Measurements from ENCODE around the gene RADIL. TPM values are rescaled to one million over a fixed set of nuclear protein-coding genes. Genes with fewer than 3 reads are reported as not detected.

Gene RADIL
- polyA plus RNA-seq, 1 donor (not counting 4 experiments of a cell fraction or from before 2014, with no cell fraction given), result not detected

GRCh38 chr7:4828720-4829383, 54.7 kb downstream of the RADIL start:
- no peak overlapping the region for H3K9ac ChIP-seq (ENCODE audit: control insufficient read depth, extremely low read depth, insufficient read depth, low read length)
- no peaks in the 10 kb centered on the region for H3K27me3 ChIP-seq (ENCODE audit: control insufficient read depth, extremely low read depth, insufficient read depth, low read length)
- no peaks in the 10 kb centered on the region for H3K36me3 ChIP-seq (ENCODE audit: control insufficient read depth in 2 of 2, extremely low read depth in 1 of 2, insufficient read depth in 2 of 2, low read length in 2 of 2)
- dilution Hi-C loops (cut with MboI; ENCODE audit: extremely low pct_ligation_motif_present, low sequenced_read_pairs), result no loop called here
- no peaks in the 10 kb centered on the region for H3K9me3 ChIP-seq (ENCODE audit: control insufficient read depth, low read depth, low read length)
- H3K4me1 ChIP-seq (ENCODE audit: control insufficient read depth, extremely low read depth, insufficient read depth, low read length), result no peaks in the 10 kb centered on the region
- no peaks in the 10 kb centered on the region for H3K79me2 ChIP-seq (ENCODE audit: control insufficient read depth, insufficient read depth, low read length)
- H2AFZ ChIP-seq (ENCODE audit: control insufficient read depth, low read length), result no peak overlapping the region
- no peak overlapping the region for H3K4me3 ChIP-seq (ENCODE audit: control insufficient read depth in 2 of 3, extremely low read depth in 1 of 3, insufficient read depth in 2 of 3, low read depth in 1 of 3, low read length in 3 of 3)
- TF ChIP-seq EZH2 (IDR thresholded peaks at IDR 0.05; ENCODE audit: low read length) (no peak), CTCF (optimal IDR thresholded peaks at IDR 0.05 in 1 of 3, IDR thresholded peaks at IDR 0.05 in 1 of 3, conservative IDR thresholded peaks at IDR 0.05 in 1 of 3; ENCODE audit: extremely low read depth in 1 of 3, insufficient read depth in 2 of 3, low read length in 3 of 3) (no peak)
- H3K9me1 ChIP-seq (ENCODE audit: control insufficient read depth, extremely low read depth, insufficient read depth, low read length), result no peaks in the 10 kb centered on the region
- DNase-seq (ENCODE audit: low read depth, low spot score) (no peak), FAIRE-seq (no peak)
- H4K20me1 ChIP-seq (ENCODE audit: control insufficient read depth, extremely low read depth, insufficient read depth, low read length), result no peaks in the 10 kb centered on the region
- H3K4me2 ChIP-seq (ENCODE audit: control insufficient read depth, extremely low read depth, insufficient read depth, low read depth, low read length), result no peak overlapping the region
- no peak overlapping the region for H3K27ac ChIP-seq (ENCODE audit: control insufficient read depth, insufficient read depth, low read length)

GRCh38 chr7:4825081-4825480, 58.4 kb downstream of the RADIL start:
- dilution Hi-C loops (cut with MboI; ENCODE audit: extremely low pct_ligation_motif_present, low sequenced_read_pairs), result no loop called here
- no peak for TF ChIP-seq EZH2 (IDR thresholded peaks at IDR 0.05; ENCODE audit: low read length)
- no peak for TF ChIP-seq CTCF (optimal IDR thresholded peaks at IDR 0.05 in 1 of 3, IDR thresholded peaks at IDR 0.05 in 1 of 3, conservative IDR thresholded peaks at IDR 0.05 in 1 of 3; ENCODE audit: extremely low read depth in 1 of 3, insufficient read depth in 2 of 3, low read length in 3 of 3)
- Histone ChIP-seq H3K9me3 (ENCODE audit: control insufficient read depth, low read depth, low read length) (no peaks in the 10 kb centered on the region), H3K4me2 (ENCODE audit: control insufficient read depth, extremely low read depth, insufficient read depth, low read depth, low read length) (no peak overlapping the region), H3K27ac (ENCODE audit: control insufficient read depth, insufficient read depth, low read length) (no peak overlapping the region), H3K9ac (ENCODE audit: control insufficient read depth, extremely low read depth, insufficient read depth, low read length) (no peak overlapping the region), H3K4me3 (ENCODE audit: control insufficient read depth in 2 of 3, extremely low read depth in 1 of 3, insufficient read depth in 2 of 3, low read depth in 1 of 3, low read length in 3 of 3) (no peak overlapping the region), H3K27me3 (ENCODE audit: control insufficient read depth, extremely low read depth, insufficient read depth, low read length) (no peaks in the 10 kb centered on the region), H3K4me1 (ENCODE audit: control insufficient read depth, extremely low read depth, insufficient read depth, low read length) (no peaks in the 10 kb centered on the region), H3K79me2 (ENCODE audit: control insufficient read depth, insufficient read depth, low read length) (no peaks in the 10 kb centered on the region), H3K36me3 (ENCODE audit: control insufficient read depth in 2 of 2, extremely low read depth in 1 of 2, insufficient read depth in 2 of 2, low read length in 2 of 2) (no peaks in the 10 kb centered on the region), H3K9me1 (ENCODE audit: control insufficient read depth, extremely low read depth, insufficient read depth, low read length) (no peaks in the 10 kb centered on the region), H4K20me1 (ENCODE audit: control insufficient read depth, extremely low read depth, insufficient read depth, low read length) (no peaks in the 10 kb centered on the region), H2AFZ (ENCODE audit: control insufficient read depth, low read length) (no peak overlapping the region)
- DNase-seq (ENCODE audit: low read depth, low spot score) (no peak), FAIRE-seq (no peak)

All from keratinocyte (primary cell).